HEK293T (cell line): Measurements from ENCODE around the gene NFYC.

Experiments
- ARNT ChIP-seq: fragments of 450-650 bp; IDR thresholded peaks from 2 replicates; pipeline ENCODE4 v1.6.1; 2017; ENCODE audit warnings: mild to moderate bottlenecking
- BHLHE40 ChIP-seq: fragments of 450-650 bp; IDR thresholded peaks from 2 replicates; pipeline ENCODE4 v1.6.1; 2016; ENCODE audit warnings: mild to moderate bottlenecking, moderate library complexity, borderline replicate concordance
- CTBP1 ChIP-seq: fragments of 450-650 bp; IDR thresholded peaks from 2 replicates; pipeline ENCODE4 v1.6.1; 2016; ENCODE audit warnings: borderline replicate concordance
- FOXK2 ChIP-seq: fragments of 450-650 bp; IDR thresholded peaks from 2 replicates; pipeline ENCODE4 v1.6.1; 2016; ENCODE audit warnings: mild to moderate bottlenecking
- FOXM1 ChIP-seq: fragments of 450-650 bp; IDR thresholded peaks from 2 replicates; pipeline ENCODE4 v1.6.1; 2017; ENCODE audit warnings: mild to moderate bottlenecking, borderline replicate concordance
- HDGF ChIP-seq: fragments of 450-650 bp; IDR thresholded peaks from 2 replicates; pipeline ENCODE4 v1.6.1; 2017; ENCODE audit warnings: antibody characterized with exemption, borderline replicate concordance
- LEF1 ChIP-seq: fragments of 450-650 bp; IDR thresholded peaks from 2 replicates; pipeline ENCODE4 v1.6.1; 2017; ENCODE audit warnings: mild to moderate bottlenecking, borderline replicate concordance
- NFRKB ChIP-seq: fragments of 450-650 bp; IDR thresholded peaks from 2 replicates; pipeline ENCODE4 v1.6.1; 2016; ENCODE audit warnings: mild to moderate bottlenecking, moderate library complexity
- SP1 ChIP-seq: fragments of 450-650 bp; IDR thresholded peaks from 2 replicates; pipeline ENCODE4 v1.6.1; 2017
- SUZ12 ChIP-seq: fragments of 450-650 bp; IDR thresholded peaks from 2 replicates; pipeline ENCODE4 v1.6.1; 2016; ENCODE audit warnings: mild to moderate bottlenecking
- TARDBP ChIP-seq: fragments of 450-650 bp; IDR thresholded peaks from 2 replicates; pipeline ENCODE4 v1.6.1; 2016

- TF ChIP-seq FOXK2 (no peak), BHLHE40 (no peak), ARNT (no peak), SP1 (no peak), NFRKB (no peak), CTBP1 (no peak), FOXM1 (no peak), LEF1 (no peak), HDGF (no peak), SUZ12 (no peak), TARDBP (no peak)
Measured at GRCh38 chr1:40648928-40649591, 42.4 kb upstream of the NFYC start.
